ENCODE measurements around the gene INF2.

DNA sequence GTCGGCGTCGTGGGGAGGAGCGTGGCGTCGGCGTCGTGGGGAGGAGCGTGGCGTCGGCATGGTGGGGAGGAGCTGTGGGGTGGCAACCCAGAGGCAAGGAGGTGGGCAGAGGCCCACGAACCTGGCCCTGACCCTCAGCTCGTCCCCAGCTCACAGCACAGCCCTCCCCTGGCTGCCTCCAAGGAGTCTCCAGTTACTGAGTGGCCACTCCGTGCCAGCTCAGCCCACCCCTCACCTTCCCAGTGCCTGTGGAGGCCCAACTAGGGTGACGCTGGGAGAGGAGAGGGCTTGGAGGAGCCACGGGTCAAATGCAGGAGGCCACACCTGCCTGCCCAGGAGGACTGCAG, 40.4 kb downstream of the INF2 start:
- TF ChIP-seq EP300 (IDR thresholded peaks at IDR 0.05; ENCODE audit: low read depth) = no peak
- TF ChIP-seq CTCF (IDR thresholded peaks at IDR 0.05) = no peak
- TF ChIP-seq POLR2A (IDR thresholded peaks at IDR 0.05) = no peak
- no peak for TF ChIP-seq POLR2AphosphoS5 (IDR thresholded peaks at IDR 0.05)

All from transverse colon (tissue), 4 donors.